ENCODE data around the gene SOX5.
"Not testable (repeated sequence)": the region's sequence is repeated elsewhere in the genome, so short reads cannot be mapped to it uniquely, and the experiment has no call there.

SOX5 gene

DNA sequence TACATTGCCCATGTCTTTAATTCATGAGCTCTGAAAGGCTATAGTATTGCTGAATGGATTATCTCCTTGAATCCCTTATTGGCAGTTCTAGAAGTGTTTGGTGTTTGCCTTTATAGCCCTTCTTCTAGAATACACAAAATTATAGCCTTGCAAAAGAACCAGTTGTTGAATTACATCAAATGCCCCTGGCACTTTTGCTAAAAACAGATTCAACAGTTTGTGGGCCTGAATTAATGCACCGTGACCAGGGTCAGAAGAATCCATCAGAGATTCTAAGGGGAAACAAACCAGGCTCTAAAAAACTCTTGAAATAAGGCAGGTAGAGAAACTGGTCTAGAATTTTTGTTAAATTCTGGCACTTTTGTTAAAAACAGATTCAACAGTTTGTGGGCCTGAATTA lies 197.8 kb downstream of the SOX5 start:
- DNase-seq, result no peak

DNA sequence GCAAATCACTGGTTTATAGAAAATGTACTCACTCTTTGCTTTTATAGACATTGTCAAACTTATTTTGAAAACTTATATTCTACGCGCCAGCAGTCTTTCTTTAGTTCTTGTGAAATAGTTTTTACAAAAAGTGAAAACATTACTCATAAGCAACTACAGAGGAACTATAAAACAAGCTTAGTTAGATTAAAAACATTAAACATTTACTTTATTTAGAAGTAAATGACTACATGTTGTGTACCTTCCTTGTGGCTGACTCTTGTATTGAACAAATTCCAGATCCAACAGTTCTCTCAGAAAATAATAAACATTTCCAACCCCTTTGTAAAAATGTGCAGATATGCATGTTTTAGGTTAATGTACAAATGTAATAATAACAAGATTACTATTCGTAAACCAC lies 198.5 kb downstream of the SOX5 start:
- DNase-seq, result no peak

DNA sequence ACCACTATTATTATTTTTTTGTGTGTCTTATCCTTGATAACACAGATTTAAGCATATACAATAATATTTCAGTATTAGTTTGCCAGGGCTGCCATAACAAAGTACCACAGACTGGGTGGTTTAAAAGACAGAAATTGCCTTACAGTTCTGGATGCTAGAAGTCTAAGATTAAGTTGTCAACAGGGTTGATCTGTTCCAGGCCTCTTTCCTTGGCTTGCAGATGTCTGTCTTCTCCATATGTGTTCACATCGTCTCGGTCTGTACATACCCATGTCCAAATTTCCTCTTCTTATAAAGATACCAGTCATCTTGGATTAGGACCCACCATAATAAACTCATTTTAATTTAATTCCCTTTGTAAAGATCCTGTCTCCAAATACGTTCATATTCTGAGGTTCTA lies 204.8 kb downstream of the SOX5 start:
- DNase-seq, result no peak

DNA sequence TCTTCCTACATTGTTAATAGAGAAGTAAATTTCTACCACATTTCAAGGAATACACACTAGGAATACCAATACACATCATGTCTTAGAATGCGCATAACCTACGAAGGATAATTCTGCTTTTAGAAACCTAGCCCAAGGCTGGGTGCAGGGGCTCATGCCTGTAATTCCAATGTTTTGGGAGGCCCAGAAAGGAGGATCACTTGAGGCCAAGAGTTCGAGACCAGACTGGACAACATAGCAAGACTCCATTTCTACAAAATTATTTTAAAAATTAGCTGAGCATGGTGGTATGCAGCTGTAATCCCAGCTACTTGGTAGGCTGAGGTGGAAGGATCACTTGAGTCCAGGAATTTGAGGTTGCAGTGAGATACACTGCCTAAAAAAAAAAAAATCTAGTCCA lies 206.9 kb downstream of the SOX5 start:
- DNase-seq, result no peak

DNA sequence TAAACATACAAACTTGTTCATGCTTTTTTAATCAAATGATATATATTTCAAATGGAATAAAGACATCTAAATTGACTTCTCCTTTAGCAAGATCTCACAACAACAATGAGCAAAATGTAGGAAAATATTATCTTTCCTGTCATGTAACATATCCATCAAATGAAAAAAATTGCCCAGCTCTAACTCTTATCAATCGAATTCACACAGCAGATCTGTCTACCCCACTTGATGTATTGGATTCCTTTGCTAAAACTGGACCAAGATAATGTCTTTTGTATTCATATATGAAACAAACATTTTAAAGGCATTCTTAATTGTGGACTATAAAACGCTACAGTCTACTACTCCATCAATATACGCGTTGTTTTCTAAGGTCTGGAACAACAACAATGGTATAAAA lies 218.0 kb downstream of the SOX5 start:
- no peak for DNase-seq

DNA sequence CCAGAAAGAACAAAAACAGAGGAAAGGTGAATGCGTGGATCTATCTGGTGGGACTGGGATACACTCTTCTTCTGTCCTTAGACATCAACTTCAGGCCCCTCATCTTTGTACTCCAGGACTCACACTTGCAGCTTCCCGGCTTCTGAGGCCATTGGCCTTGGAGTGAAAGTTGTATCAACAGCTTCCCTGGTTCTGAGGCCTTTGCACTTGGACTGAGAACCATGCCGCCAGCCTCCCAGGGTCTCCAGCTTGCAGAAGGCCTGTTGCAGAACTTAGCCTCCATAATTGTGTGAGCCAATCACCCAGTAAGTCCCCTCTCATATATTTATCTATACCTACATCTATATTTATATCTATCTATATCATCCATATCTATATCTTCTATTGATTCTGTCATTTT lies 218.4 kb downstream of the SOX5 start:
- no peak for DNase-seq

DNA sequence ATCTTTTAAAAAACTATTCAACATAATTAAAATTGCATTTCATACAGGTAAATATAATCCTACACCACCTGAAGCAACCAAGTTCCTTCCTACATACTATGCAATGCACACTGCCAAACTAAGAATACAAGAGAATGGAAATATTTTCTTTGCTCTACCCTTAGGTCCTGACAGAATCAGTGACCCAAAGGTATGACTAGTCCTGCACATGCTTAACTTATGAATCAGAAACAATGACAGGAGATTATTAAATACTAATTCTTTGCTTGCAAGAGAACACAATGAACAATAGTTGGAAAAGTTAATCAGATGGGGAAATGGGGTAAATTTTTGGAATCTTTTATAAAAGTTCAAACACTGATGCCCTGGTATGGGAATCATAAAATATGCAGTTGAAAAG lies 220.1 kb downstream of the SOX5 start:
- DNase-seq, result no peak

DNA sequence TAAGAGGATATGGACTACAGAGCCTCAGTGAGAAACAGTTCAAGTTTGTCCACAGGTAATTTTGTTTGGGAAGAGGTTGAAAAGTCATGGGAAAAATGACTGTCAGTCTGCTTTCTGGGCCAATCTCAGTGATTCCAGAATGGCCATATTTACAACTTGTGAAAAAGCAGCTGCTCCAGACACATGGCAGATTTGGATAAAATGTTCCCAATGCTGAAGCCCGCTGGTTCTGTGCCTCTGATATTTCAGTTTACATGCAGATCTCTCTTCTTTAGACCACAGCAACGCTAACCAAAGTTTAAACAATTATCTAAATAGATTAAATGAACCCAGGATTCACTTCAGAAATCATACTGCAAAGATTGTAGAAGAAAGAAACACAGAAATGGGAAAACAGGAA lies 222.8 kb downstream of the SOX5 start:
- DNase-seq, result no peak

DNA sequence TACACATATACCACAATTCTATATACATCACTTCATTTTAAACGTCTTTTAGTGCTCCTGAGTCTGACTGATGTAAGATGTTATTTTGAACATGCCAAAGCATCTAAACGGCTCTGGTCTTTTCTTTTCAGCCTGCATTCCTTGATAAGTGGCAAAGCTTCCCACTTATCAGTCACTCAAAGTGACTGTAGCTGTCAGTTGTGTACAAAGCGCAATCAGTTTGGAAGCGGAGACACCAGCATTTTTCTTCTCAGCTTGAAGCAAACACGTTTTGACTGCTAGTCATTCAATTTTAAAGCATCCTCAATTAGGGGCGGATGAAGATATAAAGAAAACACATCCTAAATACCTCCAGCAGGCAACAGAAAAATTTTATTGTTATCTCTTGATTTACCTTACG lies 226.8 kb downstream of the SOX5 start:
- DNase-seq, result no peak

DNA sequence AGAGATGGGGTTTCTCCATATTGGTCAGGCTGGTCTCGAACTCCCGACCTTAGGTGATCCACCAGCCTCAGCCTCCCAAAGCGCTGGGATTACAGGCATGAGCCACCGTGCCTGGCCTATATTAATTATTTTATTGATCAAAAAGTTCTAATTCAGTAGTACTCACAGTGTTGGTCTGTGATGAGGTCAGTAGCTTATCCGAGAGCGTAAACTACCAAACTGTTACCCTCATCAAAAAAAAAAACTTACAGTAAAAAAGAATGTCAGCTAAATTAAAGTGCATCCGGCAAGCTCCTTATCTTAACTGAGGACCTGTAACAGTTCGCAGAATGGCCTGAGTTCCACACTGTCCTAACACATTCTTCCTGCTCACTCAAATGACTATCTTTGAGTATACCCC lies 228.2 kb downstream of the SOX5 start:
- no peak for DNase-seq

DNA sequence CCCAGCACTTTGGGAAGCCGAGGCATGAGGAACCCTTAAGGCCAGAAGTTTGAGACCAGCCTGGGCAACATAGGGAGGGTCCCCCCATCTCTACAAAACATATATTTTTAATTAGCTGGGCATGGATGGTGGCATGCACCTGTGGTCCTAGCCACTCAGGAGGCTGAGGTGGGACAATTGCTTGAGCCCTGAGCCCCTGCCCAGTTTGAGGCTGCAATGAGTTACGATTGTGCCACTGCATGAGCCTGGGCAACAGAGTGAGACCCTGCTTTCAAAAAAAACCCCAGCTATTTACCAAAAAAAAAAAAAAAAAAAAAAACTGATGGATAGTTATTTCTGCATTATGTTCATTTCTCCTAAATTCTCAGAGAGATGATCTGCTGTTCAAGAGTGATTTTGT lies 230.0 kb downstream of the SOX5 start:
- DNase-seq, result no peak

DNA sequence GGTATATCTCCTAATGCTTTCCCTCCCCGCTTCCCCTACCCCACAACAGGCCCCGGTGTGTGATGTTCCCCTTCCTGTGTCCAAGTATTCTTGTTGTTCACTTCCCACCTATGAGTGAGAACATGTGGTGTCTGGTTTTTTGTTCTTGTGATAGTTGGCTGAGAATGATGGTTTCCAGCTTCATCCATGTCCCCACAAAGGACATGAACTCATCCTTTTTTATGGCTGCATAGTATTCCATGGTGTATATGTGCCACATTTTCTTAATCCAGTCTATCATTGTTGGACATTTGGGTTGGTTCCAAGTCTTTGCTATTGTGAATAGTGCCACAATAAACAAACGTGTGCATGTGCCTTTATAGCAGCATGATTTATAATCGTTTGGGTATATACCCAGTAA lies 239.1 kb downstream of the SOX5 start:
- DNase-seq, result not testable (repeated sequence)

DNA sequence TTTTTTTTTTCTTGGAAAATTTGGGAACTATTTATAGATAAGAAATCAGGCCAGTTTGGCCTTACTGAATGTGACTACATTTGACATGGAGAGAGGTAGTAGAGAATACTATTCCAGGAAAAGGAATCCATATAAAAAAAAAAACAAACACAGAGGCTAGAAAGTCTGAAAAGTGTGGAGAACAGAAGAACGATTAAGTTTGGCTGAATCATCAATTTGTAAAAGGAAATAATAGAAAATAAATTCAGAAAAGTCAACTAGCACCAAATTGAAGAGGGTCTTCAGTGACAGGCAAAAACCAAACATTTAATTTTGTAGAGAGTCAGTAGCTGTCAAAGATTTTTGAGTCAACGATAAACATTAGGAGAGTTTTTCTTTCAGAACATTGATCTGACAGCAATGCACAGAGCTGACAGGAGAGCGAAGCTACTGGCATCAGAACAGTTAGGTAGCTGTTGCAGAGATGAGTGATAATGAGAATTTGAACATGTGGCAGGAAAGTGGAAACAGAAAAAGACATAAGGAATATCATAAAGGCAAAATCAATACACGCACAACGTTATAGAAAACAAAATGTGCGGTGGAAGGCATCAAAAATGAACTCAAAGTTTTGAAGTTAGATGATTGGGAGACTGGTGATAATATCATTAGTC lies 241.2 kb downstream of the SOX5 start:
- no peak for DNase-seq

DNA sequence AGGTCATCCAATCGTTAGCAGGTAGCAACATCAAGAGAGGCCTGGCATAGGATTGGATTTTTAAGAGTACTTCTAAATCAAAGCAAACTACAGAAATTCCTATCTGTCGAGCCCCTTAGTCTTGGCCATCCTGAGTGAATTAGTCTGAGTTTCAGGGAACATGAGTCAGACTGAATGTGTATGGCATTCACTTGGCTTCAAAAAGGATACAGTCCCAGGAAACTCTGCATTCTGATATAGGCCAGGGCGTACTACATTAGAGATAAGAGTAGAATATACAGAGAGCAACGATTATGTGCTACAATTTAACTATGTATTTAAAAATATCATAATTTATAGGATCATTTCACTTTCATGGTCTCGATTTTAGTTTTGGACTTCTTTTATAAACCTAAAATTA lies 242.2 kb downstream of the SOX5 start:
- DNase-seq, result no peak

DNA sequence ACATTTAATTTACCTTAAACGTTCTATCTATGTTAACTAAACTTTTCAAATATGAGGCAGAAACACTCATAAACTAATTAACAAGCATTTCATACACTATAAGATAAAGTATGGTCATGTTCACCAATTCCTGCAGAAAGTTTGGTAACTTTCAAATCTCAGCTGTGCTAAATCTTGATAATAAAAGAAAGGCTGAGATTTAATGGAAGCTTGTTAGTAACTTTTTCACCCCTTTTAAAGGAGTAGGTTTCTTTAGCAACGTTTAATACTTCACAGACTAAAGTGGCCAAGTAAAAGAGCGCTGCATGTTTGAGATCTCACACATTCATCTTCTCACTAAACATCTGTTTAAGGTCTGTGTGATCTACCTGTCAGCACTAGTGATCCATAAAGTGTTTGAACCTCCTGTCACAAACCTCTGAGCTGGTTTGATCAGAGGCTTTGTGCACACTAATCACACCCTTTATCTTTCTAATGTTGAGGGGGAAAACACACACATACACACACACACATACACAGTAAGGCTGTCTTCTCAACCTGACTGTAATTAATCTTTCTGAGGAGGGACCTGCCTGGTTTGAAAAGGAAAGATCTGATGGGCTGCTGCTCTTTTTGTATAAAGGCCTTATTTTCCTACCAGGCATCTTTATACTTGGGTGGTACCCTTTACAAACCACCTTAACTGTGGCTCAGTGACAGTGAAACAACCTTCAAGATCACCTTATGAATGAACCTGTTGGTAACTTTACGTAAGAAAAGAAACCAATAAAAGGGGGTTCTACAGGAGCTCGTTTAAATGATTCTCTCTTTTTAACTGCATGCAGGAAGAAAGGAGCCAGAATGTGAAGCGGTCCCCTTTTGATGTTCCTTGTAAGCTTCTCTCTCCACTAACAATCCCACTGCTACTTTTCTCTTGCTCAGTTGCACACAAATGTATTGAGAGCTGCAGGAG lies 244.2 kb downstream of the SOX5 start:
- no peak for DNase-seq

DNA sequence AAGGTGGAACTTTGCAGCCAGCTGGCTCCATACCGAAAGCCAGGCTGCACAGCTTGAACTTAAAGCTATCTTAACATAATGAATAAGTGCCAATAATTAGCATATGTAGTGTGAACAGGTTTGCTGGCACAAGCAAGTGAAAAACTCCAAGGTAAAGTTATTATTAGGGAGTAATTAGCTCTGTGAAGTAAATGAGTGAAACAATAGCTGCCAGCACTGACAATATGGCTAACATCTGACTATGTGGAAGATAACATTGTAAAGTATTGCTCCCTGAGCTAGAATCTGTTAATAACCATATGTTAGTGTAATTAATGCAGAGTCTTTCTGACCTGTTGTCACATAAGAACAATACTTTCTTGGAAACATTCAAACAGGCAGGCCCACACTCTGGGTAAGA lies 246.4 kb downstream of the SOX5 start:
- DNase-seq, result no peak

DNA sequence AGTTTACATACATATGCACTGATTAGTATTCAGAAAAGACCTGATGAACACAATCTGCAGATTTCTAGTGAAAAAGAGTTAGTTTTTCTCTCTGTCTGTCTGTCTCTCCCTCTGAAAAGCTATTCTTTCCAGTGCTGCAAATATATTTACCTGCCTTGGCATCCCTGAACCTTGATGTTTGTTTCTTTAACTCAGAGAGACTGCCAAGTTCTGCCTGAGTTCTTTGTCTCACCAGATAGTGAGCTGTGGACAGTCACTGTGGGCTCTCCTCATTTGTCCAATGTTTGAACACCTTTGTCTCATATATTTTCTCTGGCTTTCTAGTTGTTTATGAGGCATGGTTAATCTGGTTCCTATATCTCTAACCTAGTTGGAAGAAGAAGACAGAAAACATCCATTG lies 250.4 kb downstream of the SOX5 start:
- DNase-seq, result no peak

DNA sequence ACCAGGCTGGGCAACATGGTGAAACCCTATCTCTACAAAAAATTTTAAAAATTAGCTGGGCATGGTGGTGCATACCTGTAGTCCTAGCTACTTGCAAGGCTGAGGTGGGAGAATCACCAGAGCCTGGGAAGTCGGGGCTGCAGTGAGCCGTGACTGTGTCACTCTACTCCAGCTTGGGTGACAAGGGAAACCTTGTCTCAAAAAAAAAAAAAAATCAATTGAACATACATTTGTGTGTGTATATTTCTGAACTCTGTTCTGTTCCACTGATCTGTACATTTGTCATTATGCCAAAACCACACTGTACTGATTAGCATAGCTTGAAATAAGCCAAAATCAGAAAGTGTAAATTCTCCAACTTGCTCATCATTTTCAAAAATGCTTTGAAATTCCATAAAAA lies 254.6 kb downstream of the SOX5 start:
- DNase-seq, result no peak

DNA sequence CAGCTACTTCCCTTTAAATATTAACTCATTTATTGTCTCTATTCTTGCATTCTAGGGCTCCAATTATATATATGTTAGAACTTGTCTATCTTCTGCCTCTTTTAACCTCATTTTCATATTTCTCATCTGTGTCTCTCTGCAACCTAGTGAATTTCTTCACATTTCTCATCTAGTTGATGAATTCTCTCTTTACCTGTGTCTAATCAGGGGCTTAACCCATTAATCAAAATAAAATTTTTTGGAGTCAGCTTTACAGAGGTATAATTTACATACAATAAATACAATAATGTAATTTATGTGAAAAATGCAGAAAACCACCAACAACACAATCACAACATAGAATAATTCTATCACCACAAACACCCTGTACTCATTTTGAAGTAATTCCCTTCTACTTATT lies 255.2 kb downstream of the SOX5 start:
- DNase-seq, result no peak

DNA sequence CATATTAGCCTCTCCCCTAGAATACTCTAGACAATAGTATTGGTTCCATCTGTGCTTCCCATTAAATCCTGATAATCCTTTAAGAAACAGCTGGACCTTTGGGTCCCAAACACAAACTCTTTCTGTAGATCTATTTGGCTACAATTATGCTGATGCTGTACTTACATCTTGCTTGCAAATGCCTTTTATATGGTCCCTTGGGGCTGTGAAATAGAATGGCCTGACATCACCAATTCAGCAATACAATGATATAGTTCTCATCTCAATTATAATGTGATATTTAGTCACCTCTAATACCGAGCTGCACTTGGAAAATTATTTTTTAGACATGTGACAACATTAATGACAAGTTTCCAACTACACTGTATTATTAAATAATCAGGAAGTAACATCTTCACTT lies 261.5 kb downstream of the SOX5 start:
- no peak for DNase-seq

DNA sequence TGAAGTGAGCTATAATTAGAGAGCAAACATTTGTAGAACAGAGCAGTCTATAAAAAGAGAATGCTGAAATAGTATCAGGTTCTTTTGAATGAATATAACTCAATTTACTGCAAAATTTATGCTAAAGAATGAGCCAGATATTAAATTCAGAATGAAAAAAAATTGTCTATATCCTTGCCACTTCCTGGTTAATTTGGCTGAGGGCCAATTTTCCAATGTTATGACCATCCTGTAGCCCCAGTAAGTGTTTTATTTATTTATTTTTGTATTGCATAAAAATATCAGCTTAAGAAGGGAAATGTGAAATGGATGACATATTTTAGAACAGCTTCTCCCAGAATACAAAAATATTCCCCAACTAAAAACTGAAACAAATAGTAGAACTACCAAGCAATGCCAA lies 263.4 kb downstream of the SOX5 start:
- no peak for DNase-seq

DNA sequence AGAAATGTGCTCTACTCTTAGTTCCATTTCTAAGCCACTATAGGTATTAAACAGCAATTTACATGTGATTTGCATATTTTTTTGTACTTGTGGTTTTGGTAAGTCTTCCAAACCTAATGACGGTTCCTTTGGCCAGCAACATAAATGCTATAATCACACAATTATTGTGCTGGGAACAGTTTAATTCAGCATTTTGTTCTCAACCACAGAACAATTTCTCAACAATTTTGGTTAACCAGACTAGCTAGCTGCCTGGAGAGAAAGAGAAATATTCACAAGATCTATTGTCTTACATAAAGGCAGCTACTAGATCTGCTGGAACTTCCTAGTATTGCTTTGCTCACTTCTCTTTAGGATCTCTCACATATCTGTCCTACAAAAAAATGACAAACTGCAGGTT lies 265.3 kb downstream of the SOX5 start:
- DNase-seq, result no peak

DNA sequence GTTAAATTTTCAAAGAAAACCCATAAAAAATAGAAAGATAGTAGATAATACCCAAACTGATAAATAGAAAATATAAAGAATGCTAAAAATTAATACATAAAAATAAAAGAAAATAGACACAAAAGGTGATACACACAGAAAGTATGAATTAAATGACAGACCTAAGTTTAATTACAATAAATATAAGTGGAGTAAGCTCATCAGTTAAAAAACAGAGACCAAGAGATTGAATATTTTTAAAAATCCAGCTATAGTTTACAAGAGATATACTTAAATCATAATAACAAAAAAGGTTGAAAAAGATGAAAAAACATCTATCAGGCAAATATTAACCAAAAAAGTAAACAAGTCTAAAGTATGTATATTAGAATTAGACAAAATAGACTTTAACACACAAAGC lies 268.2 kb downstream of the SOX5 start:
- DNase-seq, result no peak

DNA sequence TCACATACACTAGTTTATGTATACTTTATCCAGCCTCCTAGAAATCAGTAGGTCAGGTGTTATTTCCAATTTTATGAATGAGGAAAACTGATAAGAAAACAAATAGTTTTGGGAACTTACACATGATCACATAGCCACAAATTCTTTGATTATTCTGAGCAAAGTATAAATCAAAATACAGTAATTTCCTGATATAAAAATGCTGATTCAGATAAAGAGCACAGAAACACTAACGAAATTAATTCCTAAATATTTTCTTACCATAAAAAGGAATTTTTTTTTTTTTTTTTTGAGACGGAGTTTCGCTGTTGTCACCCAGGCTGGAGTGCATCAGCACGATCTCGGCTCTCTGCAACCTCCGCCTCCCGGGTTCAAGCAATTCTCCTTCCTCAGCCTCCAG lies 275.4 kb downstream of the SOX5 start:
- DNase-seq, result no peak

DNA sequence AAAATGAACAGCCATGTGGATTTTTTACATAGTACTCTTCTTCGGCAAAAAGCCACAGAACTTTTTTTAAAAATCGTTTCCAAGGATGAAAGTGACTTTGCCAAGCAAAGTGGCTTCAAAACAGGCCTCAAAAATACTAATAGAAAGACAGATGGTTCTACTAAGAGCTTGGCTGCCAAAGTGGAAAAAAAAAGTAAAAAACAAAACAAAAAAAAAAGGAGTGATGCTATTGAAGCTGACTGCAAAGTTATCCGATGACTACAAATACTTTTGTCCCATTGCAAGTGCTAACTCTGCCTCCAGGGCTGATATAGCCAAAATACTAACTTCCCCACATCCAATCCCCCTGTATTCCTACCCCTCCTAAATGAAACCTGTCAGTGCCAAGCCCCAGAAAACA lies 277.6 kb downstream of the SOX5 start:
- no peak for DNase-seq
